GM19468 (cell line): ENCODE results near the gene OPRL1.

Experiments used
- ATAC-seq: cut with Tn5 transposase; IDR thresholded peaks from one replicate; pipeline ENCODE4 v1.9.1; 2021; ENCODE audit warnings: mild to moderate bottlenecking, moderate library complexity, moderate number of reproducible peaks; ENCODE audit not compliant: unreplicated experiment; ENCODE audit errors: extremely low read depth

OPRL1 gene

DNA sequence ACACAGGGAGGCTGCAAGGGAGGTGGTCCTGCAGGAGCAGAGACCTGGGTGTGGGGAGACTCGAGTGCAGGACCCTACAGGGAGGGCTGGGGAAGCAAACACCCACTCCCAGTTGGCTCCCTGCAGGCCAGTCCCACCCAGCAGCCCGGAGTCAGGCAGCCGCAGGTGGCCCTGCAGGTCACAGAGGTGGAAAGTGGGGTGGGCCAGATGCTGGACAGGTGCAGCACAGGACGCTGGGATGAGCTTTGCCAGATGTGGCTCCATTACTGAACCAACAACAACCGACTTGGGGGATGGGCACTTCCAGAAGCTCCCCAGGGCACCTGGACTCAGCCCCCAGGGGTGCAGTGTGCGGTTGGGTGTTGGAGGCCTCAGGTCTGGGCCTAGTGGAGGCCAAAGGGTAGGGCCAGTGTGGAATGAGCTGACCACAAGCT is 57.7 kb downstream of the OPRL1 start:
- ATAC-seq = no peak

DNA sequence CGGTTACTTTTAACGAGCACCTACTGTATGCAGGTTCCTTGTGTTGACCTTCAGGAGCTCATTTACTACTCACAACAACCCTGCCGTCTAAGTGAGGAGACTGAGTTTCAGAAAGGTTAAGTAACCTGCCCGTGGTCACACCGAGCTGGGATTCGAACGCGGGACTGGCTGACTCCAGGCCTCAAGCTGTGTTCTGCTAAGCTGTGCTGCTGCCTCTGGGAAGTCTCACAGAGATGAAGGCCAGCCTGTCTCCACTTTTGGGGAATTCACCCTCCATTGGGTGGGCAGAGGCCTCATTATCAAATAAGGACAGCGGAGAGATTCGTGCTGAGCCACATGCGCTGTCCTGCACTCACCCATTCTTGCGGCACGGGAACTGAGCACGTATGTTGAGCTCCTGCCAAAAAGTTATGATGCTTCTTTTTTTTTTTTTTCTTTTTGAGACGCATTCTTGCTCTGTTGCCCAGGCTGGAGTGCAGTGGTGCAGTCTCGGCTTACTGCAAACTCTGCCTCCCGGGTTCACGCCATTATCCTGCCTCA is 58.5 kb downstream of the OPRL1 start:
- ATAC-seq = no peak

- ATAC-seq = no peak
Measured at GRCh38 chr20:64139199-64140060, 59.5 kb downstream of the OPRL1 start.

GRCh38 chr20:64140061-64140931 is 60.4 kb downstream of the OPRL1 start:
- no peak for ATAC-seq

DNA sequence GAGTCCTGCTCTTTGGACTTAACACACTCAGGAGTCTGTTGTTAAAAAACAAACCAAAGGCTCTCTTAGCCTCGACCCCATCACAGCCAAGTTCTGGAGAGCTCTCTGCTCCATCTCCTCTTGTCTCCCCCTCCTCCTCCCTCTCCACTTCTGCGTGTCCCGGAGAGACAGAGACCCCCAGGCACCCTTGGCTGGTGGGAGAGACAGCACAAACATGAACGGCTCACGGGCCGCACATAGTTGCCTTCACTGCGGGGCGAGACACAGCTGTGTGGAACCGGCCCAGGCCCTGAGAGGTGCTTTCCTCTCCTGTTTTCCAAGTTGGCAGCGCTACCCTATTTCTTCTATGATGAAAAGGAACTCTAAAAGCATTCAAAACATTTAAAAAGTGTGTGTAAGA is 61.1 kb downstream of the OPRL1 start:
- ATAC-seq = no peak

DNA sequence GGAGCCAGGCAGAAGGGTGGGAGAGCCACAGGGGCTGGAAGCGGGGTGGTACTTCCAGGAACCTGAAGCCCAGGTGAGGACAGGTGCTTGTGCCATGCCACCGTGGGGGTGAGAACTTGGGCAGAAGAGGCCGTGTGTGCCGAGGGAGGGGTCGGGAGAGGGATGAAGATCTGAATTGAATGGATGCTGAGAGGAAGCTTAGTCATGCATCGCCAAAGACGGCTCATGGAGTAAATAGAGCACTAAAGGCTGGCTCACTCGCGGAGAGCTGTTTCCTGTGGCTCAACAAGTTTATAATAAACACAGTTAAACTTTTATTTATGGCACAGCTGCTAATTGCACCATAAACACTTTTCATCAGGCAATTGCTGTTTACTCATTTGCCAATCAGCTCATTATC is 62.7 kb downstream of the OPRL1 start:
- ATAC-seq = no peak

DNA sequence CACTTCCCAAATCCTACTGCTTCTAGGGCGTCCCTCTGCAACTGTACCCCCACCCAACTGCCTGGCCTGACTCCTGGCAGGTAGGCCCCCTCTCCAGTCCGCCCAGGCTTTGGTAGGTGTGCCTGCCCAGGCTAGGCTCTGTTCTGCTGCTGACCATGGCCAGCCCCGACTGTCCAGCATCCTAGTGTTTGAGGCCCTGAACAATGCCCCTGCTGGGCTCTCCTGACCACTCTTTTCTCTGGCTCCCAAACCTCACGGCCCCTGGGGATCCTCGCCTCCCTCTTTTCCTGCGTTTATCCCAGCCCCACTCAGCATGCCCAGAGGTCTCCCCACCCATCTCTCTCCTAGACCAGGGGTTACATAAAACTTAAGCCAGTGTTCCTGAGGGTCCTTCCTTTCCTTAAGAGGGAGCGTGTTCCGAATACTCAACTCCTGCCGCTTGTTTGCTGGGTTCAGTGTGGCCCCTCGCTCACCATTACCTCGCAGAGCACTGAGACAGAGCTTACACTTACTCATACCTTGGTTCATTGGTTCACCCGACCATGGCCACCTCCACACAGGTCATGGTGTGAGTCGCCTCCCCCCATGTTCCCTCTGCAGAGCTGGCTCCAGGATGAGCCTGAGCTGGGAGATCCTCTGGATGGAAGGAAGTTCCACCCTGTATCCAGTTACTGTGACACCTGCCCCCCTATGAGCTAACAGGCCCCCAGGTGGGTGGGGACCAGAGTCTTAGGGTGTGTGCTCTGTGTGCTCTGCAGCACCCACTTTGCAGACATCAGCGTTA is 63.3 kb downstream of the OPRL1 start:
- no peak for ATAC-seq

GRCh38 chr20:64144144-64144912 is 64.4 kb downstream of the OPRL1 start:
- ATAC-seq = no peak

GRCh38 chr20:64145458-64146300 is 65.8 kb downstream of the OPRL1 start:
- ATAC-seq = no peak

DNA sequence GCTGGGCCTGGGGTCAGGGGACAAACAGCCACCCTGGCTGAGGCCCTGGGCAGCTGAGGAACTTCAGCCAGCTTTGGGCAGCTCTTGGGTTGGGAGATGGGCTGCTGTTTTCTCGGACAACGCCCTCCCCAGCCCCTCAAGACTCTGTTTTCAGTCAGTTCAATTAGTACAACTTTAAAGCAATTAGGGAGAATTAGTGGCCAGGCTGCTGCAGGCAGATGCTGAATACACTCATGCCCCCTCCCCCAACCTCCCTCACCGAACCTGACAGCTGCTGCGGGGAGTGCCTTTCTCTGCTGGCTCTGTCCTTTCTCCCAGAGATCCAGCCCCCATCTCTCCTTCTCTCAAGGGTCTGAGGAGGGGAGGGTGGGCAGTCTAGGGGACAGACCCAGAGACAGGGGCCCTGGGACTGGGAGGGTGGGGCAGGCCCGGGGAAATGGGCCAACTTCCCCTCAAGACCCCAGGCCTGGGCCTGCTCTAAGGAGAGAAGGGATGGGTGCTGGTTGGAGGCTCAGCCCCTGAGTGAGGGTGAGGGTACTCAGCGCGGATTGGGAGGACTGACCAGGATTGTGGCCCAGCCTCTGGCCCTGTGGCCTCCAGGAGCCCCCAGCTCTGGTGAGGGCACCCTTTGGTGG is 66.5 kb downstream of the OPRL1 start:
- no peak for ATAC-seq

GRCh38 chr20:64146936-64147477 is 67.1 kb downstream of the OPRL1 start:
- no peak for ATAC-seq

DNA sequence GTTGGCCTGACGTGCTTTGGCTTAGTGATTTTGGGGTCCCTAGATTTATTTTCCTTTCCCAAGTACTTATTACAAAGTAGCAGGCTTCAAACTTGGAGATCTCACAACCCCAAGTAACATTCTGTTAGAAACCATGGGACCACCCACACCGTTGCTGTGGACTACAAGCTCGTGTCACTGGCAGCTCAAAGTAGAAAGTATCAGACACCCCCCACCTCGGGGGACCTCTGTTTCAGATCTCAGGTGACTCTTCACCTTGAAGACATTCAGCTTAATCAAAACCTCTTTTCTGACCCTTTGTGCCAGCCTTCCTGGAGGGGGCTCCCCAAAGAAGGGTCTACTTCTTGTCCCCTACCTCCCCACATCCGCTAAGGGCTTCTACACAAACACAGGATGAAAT is 68.7 kb downstream of the OPRL1 start:
- no peak for ATAC-seq

DNA sequence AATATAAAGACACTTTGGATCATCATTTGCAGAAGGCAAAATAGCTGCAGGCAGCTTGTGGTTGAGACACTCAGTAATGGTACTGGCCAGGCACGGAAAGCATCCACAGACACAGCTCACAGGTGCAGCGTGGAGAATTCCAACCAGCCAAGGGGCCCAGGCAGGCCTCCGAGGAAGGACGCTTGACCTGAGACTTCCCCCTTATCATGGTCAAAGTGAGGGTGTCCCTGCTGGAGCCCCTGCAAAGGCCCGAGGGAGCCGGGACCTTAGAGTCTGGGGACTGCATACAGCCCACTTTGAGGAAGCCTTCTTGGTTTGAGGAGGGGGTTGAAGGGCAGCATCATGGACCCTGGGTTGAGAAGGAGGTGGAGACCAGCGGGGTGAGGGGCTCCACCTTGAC is 69.3 kb downstream of the OPRL1 start:
- no peak for ATAC-seq

- ATAC-seq = no peak
Measured at GRCh38 chr20:64149809-64150560, 70.1 kb downstream of the OPRL1 start.
